Common myeloid progenitor, CD34-positive (primary cell): ENCODE results near the gene SCG2.
"Not testable (repeated sequence)": the region's sequence is repeated elsewhere in the genome, so short reads cannot be mapped to it uniquely, and the experiment has no call there.

Experiments used
- CTCF ChIA-PET: fragments of 350-600 bp; sonication (Branson Sonifier 250); formaldehyde crosslinking; loops from one replicate; lab custom pipeline; 2021; ENCODE audit warnings: antibody characterized with exemption; lab: Charles Lee
- POLR2A ChIA-PET: fragments of 350-600 bp; sonication (Branson Sonifier 250); formaldehyde crosslinking; loops from one replicate; lab custom pipeline; 2021; ENCODE audit warnings: antibody characterized with exemption; lab: Charles Lee
- DNase-seq, 3 donors: peaks; one replicate each; pipeline versions ENCODE4 v3.0.0 to v3.0.0-alpha.2; 2013
- H3K27ac ChIP-seq, 2 experiments: 1 replicate in 1 of 2; 2 replicates in 1 of 2; pipeline ENCODE4 v1.7.0; 2013; ENCODE audit warnings: inconsistent platforms in 2 of 2, low read length in 2 of 2, mild to moderate bottlenecking in 2 of 2, low read depth in 1 of 2, moderate library complexity in 1 of 2; ENCODE audit not compliant: severe bottlenecking in 2 of 2, insufficient read depth in 1 of 2, poor library complexity in 1 of 2
- H3K27me3 ChIP-seq, 5 experiments: replicated peaks in 2 of 5; 1 replicate in 3 of 5; 2 replicates in 2 of 5; pipeline versions ENCODE4 v1.6.1 to v1.7.0; 2013; ENCODE audit warnings: low read length in 4 of 5, mild to moderate bottlenecking in 2 of 5, moderate library complexity in 2 of 5, inconsistent platforms in 1 of 5; ENCODE audit not compliant: insufficient read depth in 5 of 5, control insufficient read depth in 4 of 5
- H3K36me3 ChIP-seq, 4 experiments: 1 replicate in 2 of 4; 2 replicates in 2 of 4; pipeline versions ENCODE4 v1.6.1 to v1.7.0; 2013; ENCODE audit warnings: low read length in 3 of 4, control low read depth in 1 of 4, mild to moderate bottlenecking in 1 of 4; ENCODE audit not compliant: control insufficient read depth in 4 of 4, insufficient read depth in 4 of 4
- H3K4me1 ChIP-seq, 4 experiments: 1 replicate in 3 of 4; 2 replicates in 1 of 4; pipeline versions ENCODE4 v1.6.1 to v1.7.1; 2013; ENCODE audit warnings: low read length in 3 of 4, mild to moderate bottlenecking in 3 of 4, control low read depth in 1 of 4, inconsistent platforms in 1 of 4, moderate library complexity in 1 of 4; ENCODE audit not compliant: control insufficient read depth in 4 of 4, insufficient read depth in 4 of 4; ENCODE audit errors: control extremely low read depth in 1 of 4
- H3K4me3 ChIP-seq, 7 experiments: 1 replicate in 4 of 7; 2 replicates in 3 of 7; pipeline versions ENCODE4 v1.5.1 to v1.7.0; 2013; ENCODE audit warnings: mild to moderate bottlenecking in 7 of 7, low read length in 6 of 7, moderate library complexity in 6 of 7, inconsistent platforms in 2 of 7, low read depth in 2 of 7, control low read depth in 1 of 7; ENCODE audit not compliant: insufficient read depth in 4 of 7, control insufficient read depth in 1 of 7; ENCODE audit errors: extremely low read depth in 1 of 7
- H3K9me3 ChIP-seq, 5 experiments: 1 replicate in 4 of 5; 2 replicates in 1 of 5; pipeline versions ENCODE4 v1.6.1 to v1.7.1; 2013; ENCODE audit warnings: low read length in 4 of 5, mild to moderate bottlenecking in 2 of 5, inconsistent platforms in 1 of 5, low read depth in 1 of 5, moderate library complexity in 1 of 5; ENCODE audit not compliant: control insufficient read depth in 4 of 5, insufficient read depth in 2 of 5; ENCODE audit errors: control extremely low read depth in 1 of 5
- WGBS: methylation state at CpG from one replicate; pipeline ENCODE4 v1.1.5; 2013; ENCODE audit not compliant: insufficient coverage; 5-methylcytosine and 5-hydroxymethylcytosine counted together

SCG2 gene

GRCh38 chr2:223599640-223600380, 2.4 kb downstream of the SCG2 start:
- ChIA-PET POLR2A (no interaction called here), CTCF (no interaction called here)
- H3K27me3 ChIP-seq = peaks cover 0 to 2% (median 0%) of the 10 kb centered on the region in 5 experiments

GRCh38 chr2:223598994-223599639, 3.0 kb downstream of the SCG2 start:
- Histone ChIP-seq H3K9me3 (no peaks in the 10 kb centered on the region), H3K27me3 (peaks cover 0 to under 1% (median 0%) of the 10 kb centered on the region in 5 experiments), H3K27ac (no peak overlapping the region), H3K36me3 (no peaks in the 10 kb centered on the region), H3K4me3 (no peak overlapping the region), H3K4me1 (no peaks in the 10 kb centered on the region)
- POLR2A ChIA-PET = no interaction called here
- DNase-seq = no peak
- CTCF ChIA-PET = no interaction called here
- 100% methylated on average over 2 of the region's 2 CpGs for WGBS

More at GRCh38 chr2:223599640-223600380, 2.4 kb downstream of the SCG2 start:
- Histone ChIP-seq H3K9me3 (no peaks in the 10 kb centered on the region), H3K4me3 (no peak overlapping the region), H3K4me1 (no peaks in the 10 kb centered on the region), H3K27ac (no peak overlapping the region), H3K36me3 (no peaks in the 10 kb centered on the region)
- no peak for DNase-seq
- WGBS = 68% methylated on average over 2 of the region's 6 CpGs

GRCh38 chr2:223597076-223597475, 5.1 kb downstream of the SCG2 start:
- Histone ChIP-seq H3K36me3 (no peaks in the 10 kb centered on the region), H3K9me3 (no peaks in the 10 kb centered on the region), H3K27ac (no peak overlapping the region), H3K27me3 (no peaks in the 10 kb centered on the region), H3K4me3 (no peak overlapping the region), H3K4me1 (no peaks in the 10 kb centered on the region)
- CTCF ChIA-PET = interaction anchor here (1.4 kb wide), 1 partner anchor 11 kb away, joined by 3 read pairs; no protein-coding TSS in a partner anchor
- POLR2A ChIA-PET = no interaction called here
- no peak for DNase-seq

GRCh38 chr2:223596208-223596607, 6.0 kb downstream of the SCG2 start:
- Histone ChIP-seq H3K4me3 (no peak overlapping the region), H3K27ac (no peak overlapping the region), H3K4me1 (no peaks in the 10 kb centered on the region), H3K9me3 (no peaks in the 10 kb centered on the region), H3K36me3 (no peaks in the 10 kb centered on the region), H3K27me3 (no peaks in the 10 kb centered on the region)
- CTCF ChIA-PET = no interaction called here
- no peak for DNase-seq
- POLR2A ChIA-PET = no interaction called here
- 100% methylated on average over 1 of the region's 1 CpG for WGBS

GRCh38 chr2:223594831-223595230, 7.3 kb downstream of the SCG2 start:
- no peaks in the 10 kb centered on the region for H3K27me3 ChIP-seq
- no peaks in the 10 kb centered on the region for H3K4me1 ChIP-seq
- POLR2A ChIA-PET = no interaction called here
- H3K9me3 ChIP-seq = no peaks in the 10 kb centered on the region
- 70% methylated on average over 3 of the region's 4 CpGs for WGBS
- DNase-seq = no peak
- no peak overlapping the region for H3K27ac ChIP-seq
- H3K4me3 ChIP-seq = no peak overlapping the region
- no peaks in the 10 kb centered on the region for H3K36me3 ChIP-seq
- CTCF ChIA-PET = no interaction called here

- no peaks in the 10 kb centered on the region for H3K36me3 ChIP-seq
- DNase-seq = no peak
- CTCF ChIA-PET = no interaction called here
- H3K27me3 ChIP-seq = no peaks in the 10 kb centered on the region
- H3K4me3 ChIP-seq = no peak overlapping the region
- WGBS = no CpG with 5 or more reads among the region's 2 CpGs
- no peak overlapping the region for H3K27ac ChIP-seq
- POLR2A ChIA-PET = no interaction called here
- H3K9me3 ChIP-seq = no peaks in the 10 kb centered on the region
- H3K4me1 ChIP-seq = no peaks in the 10 kb centered on the region
Observed at GRCh38 chr2:223594259-223594658, 7.9 kb downstream of the SCG2 start.

- DNase-seq, CTCF ChIA-PET, H3K27ac ChIP-seq, H3K36me3 ChIP-seq, H3K9me3 ChIP-seq, H3K4me1 ChIP-seq, H3K4me3 ChIP-seq, POLR2A ChIA-PET, H3K27me3 ChIP-seq: not testable (repeated sequence)
- WGBS = no CpG with 5 or more reads among the region's 1 CpG
Observed at GRCh38 chr2:223592689-223593088, 9.5 kb downstream of the SCG2 start.
